SK-N-SH treated with all-trans-retinoic acid at 6 μM for 48 hours (cell line): ENCODE measurements around the gene DNAJB4.

Source experiments
- ESRRG ChIP-seq: fragments of 250-450 bp; sonication (Bioruptor Pico); IDR thresholded peaks from 2 replicates; pipeline ENCODE4 v1.6.1; 2021; ENCODE audit warnings: mild to moderate bottlenecking
- GLIS3 ChIP-seq: fragments of 250-450 bp; sonication (Bioruptor Pico); IDR thresholded peaks from 2 replicates; pipeline ENCODE4 v1.5.0; 2020; ENCODE audit warnings: mild to moderate bottlenecking, moderate library complexity
- ISL1 ChIP-seq: fragments of 250-450 bp; sonication (Bioruptor Pico); IDR thresholded peaks from 2 replicates; pipeline ENCODE4 v2.1.2; 2022; ENCODE audit warnings: mild to moderate bottlenecking, moderate library complexity
- PPARA ChIP-seq: fragments of 250-450 bp; sonication (Bioruptor Pico); IDR thresholded peaks from 2 replicates; pipeline ENCODE4 v1.5.0; 2020; ENCODE audit warnings: mild to moderate bottlenecking, borderline replicate concordance
- TOX ChIP-seq: fragments of 250-450 bp; sonication (Bioruptor Pico); IDR thresholded peaks from 2 replicates; pipeline ENCODE4 v1.8.0; 2021; ENCODE audit warnings: mild to moderate bottlenecking, moderate library complexity, borderline replicate concordance
- ZC3H10 ChIP-seq: fragments of 250-450 bp; sonication (Bioruptor Pico); IDR thresholded peaks from 2 replicates; pipeline ENCODE4 v1.5.1; 2021; ENCODE audit warnings: mild to moderate bottlenecking, moderate library complexity
- ZNF565 ChIP-seq: fragments of 450-650 bp; formaldehyde crosslinking; conservative IDR thresholded peaks from 2 replicates; pipeline ENCODE4 v1.5.0; 2020; ENCODE audit warnings: low read depth, mild to moderate bottlenecking, moderate library complexity
- TF ChIP-seq, protein P1 (sequence below): fragments of 250-450 bp; sonication (Bioruptor Pico); IDR thresholded peaks from 2 replicates; pipeline ENCODE4 v1.5.1; 2020; ENCODE audit warnings: low read depth, mild to moderate bottlenecking, moderate library complexity
- TF ChIP-seq, protein P2 (sequence below): fragments of 250-450 bp; sonication (Bioruptor Pico); IDR thresholded peaks from 2 replicates; pipeline ENCODE4 v1.8.0; 2020; ENCODE audit warnings: mild to moderate bottlenecking, moderate library complexity, borderline replicate concordance

DNA sequence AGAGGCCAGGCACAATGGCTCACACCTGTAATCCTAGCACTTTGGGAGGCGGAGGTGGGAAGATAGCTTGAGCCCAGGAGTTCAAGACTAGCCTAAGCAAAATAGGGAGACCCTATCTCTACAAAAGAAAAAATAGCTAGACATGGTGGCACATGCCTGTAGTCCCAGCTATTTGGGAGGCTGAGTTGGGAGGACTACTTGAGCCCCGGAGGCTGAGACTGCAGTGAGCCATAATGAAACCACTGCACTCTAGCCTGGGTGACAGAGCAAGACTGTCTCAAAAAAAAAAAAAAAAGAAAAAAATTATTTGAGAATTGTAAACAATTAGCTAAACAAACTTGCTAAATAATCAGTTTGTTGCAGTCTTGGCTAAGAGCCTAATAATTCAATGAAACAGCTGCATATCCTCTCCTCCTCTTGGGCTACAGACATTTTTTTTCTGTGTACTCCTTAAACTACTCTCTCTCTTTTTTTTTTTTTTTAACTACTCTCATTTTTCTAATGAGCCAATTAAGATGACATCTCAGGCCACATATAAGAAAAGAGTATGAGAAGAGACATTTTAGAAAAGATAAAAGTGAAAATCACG, 10.5 kb upstream of the DNAJB4 start:
- TF ChIP-seq ESRRG (CRISPR knock-in tag) = no peak
- no peak for TF ChIP-seq TOX (CRISPR knock-in tag)
- TF ChIP-seq ISL1 (CRISPR knock-in tag) = no peak
- TF ChIP-seq ZNF565 (CRISPR knock-in tag) = no peak
- no peak for TF ChIP-seq PPARA (CRISPR knock-in tag)
- TF ChIP-seq, protein P1, sequence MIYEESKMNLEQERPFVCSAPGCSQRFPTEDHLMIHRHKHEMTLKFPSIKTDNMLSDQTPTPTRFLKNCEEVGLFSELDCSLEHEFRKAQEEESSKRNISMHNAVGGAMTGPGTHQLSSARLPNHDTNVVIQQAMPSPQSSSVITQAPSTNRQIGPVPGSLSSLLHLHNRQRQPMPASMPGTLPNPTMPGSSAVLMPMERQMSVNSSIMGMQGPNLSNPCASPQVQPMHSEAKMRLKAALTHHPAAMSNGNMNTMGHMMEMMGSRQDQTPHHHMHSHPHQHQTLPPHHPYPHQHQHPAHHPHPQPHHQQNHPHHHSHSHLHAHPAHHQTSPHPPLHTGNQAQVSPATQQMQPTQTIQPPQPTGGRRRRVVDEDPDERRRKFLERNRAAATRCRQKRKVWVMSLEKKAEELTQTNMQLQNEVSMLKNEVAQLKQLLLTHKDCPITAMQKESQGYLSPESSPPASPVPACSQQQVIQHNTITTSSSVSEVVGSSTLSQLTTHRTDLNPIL (CRISPR knock-in tag) = no peak
- no peak for TF ChIP-seq GLIS3 (CRISPR knock-in tag)
- TF ChIP-seq, protein P2, sequence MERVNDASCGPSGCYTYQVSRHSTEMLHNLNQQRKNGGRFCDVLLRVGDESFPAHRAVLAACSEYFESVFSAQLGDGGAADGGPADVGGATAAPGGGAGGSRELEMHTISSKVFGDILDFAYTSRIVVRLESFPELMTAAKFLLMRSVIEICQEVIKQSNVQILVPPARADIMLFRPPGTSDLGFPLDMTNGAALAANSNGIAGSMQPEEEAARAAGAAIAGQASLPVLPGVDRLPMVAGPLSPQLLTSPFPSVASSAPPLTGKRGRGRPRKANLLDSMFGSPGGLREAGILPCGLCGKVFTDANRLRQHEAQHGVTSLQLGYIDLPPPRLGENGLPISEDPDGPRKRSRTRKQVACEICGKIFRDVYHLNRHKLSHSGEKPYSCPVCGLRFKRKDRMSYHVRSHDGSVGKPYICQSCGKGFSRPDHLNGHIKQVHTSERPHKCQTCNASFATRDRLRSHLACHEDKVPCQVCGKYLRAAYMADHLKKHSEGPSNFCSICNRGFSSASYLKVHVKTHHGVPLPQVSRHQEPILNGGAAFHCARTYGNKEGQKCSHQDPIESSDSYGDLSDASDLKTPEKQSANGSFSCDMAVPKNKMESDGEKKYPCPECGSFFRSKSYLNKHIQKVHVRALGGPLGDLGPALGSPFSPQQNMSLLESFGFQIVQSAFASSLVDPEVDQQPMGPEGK (CRISPR knock-in tag) = no peak
- no peak for TF ChIP-seq ZC3H10
